GM18498 (cell line): ENCODE results near the gene DIRAS2.
"Not testable (repeated sequence)": the region's sequence is repeated elsewhere in the genome, so short reads cannot be mapped to it uniquely, and the experiment has no call there.

Experiments
- ATAC-seq: cut with Tn5 transposase; IDR thresholded peaks from one replicate; pipeline ENCODE4 v1.9.1; 2021; ENCODE audit warnings: mild to moderate bottlenecking, moderate library complexity; ENCODE audit not compliant: unreplicated experiment

DIRAS2 gene, protein sequence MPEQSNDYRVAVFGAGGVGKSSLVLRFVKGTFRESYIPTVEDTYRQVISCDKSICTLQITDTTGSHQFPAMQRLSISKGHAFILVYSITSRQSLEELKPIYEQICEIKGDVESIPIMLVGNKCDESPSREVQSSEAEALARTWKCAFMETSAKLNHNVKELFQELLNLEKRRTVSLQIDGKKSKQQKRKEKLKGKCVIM

DNA sequence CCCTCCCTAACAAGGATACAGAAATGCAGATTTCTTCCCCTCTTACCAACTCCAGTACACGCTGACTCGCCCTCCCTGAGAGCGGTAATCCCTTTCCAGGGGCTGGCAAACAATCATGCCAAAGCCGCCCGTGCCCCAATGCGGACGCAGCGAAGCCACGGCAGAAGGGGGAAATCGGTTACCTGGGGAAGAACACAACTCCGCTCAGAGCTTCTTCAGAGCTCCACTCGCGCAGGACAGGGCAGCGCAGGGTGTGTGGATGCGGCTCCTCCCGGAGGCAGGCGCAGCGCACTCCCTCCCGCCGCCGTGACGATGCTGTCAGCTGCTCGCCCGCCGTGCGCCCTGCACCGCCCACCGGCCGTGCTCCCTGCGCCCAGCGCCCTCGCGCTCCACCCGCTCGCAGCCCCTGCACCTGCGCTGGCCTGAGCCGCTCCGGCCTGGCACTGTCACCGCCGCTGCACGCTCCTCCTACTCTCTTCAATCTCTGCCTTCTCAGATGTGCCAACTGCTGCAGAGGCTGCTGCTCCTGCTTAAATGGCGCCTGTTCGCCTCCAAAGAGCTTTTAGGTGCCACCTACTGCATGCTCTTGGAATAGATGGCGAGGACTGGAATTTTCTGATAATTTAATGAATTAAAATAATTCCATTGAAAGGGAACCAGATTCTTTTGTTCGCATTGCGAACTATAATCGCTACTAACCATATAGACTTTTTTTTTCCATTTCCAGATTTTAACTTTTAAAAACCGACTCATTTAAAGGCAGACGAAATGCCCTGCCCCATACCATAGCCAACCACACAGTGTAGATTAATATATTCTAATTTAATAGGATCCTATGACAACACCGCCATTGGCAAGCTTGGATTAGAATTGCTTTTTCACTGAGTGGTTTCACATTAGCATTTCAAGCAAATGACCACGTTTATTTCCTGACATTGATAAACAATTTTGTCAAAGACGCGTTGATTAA, at the start of gene DIRAS2:
TSS of gene DIRAS2 (minus strand) at position 255 of the 970 bp plus-strand sequence. CDS start 28,997 bp downstream, outside the sequence.
- ATAC-seq = peak; percentile 69

DNA sequence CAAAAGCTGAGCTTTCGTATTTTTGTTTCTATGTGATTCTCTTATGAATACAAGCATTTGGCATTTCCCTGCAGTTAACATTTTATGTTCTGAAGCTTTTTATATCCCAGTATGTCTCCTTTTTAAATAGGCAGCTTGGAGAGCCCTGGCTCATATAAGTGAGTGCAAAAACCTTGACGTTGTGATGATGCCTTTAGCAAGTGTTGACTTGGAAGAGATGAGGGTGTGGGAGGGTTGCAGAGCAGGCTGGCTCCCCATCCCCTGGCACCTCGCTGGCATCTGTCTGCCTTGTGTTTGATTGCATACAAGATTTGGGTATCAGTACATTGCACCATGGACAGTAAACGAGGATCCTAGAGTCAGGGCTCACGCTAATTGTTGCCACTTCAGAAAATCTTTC, 42.1 kb upstream of the DIRAS2 start:
- ATAC-seq = no peak

DNA sequence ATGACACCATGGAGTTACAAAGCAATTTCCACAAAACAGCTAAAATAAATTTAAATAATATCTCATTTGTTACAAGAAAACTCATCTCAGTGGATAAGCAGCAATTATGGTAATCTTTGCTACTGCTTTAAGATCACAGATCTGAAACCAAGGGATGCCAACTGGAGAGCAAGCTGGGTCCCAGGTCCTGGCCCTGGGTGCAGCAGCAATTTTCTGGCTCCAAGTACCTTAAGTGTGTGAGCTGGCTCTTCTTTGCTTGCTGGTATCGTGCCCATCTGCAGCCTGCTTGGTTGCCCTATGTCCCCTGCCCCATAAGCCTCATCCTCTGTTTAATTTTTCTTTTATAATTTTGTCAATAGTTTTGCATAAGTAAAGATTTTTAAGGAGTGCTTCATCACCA, 41.5 kb upstream of the DIRAS2 start:
- no peak for ATAC-seq

DNA sequence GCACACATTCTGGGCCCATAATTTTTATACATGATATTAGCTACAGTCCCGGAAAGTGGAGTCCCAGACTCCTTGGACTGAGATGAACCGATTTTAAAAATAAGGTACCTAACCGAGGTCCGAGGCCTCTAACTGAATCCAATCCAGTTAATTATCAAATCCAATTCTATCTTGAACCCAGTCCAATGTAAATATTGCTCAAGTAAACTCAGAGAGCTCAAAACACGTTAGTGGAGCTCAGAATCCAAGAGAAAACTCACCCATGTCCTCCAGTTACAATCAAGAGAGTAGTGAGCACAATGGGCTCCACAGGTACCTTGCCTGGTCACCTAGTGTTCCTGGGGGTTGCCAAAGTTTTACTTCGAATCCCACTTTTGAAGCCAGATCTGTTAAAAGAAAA, 37.9 kb upstream of the DIRAS2 start:
- ATAC-seq = no peak

DNA sequence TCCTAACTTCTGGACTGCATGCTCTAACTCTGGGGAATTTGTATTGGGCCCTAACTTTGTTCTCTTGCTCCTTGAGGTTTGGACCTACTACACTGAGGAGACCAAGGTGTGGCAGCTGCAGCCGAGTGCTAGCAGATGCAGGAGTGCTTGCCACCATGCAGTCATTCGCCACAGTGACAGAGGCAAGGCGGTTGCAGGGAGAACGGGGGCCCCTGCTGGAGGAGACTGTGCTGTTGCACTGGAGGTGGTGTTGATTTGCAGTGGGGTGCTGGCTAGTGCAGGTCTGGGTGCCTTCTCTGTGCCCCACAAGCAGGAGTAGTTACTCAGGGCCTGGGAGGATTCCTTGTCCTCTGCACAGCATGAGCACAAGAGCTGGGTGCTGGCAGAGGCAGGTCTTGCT, 22.4 kb upstream of the DIRAS2 start:
- ATAC-seq = no peak

DNA sequence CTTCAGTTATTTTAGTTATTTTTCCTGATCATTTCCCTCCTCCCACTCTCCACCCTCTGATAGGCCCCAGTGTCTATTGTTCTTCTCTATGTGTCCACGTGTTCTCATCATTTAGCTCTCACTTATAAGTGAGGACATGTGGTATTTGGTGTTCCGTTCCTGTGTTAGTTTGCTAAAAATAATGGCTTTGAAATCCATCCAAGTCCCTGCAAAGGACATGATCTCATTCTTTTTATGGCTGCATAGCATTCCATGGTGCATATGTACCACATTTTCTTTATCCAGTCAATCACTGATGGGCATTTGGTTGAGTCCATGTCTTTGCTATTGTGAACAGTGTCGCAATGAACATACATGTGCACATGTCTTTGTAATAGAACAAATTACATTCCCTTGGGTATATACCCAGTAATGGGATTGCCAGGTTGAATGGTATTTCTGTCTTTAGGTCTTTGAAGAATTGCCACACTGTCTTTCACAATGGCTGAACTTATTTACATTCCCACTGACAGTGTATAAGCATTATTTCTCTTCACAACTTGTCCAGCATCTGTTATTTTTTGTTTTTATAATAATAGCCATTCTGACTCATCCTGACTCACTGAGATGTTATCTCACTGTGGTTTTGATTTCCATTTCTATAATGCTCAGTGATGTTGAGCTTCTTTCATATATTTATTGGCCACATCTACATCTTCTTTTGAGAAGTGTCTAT, 17.2 kb upstream of the DIRAS2 start:
- no peak for ATAC-seq

DNA sequence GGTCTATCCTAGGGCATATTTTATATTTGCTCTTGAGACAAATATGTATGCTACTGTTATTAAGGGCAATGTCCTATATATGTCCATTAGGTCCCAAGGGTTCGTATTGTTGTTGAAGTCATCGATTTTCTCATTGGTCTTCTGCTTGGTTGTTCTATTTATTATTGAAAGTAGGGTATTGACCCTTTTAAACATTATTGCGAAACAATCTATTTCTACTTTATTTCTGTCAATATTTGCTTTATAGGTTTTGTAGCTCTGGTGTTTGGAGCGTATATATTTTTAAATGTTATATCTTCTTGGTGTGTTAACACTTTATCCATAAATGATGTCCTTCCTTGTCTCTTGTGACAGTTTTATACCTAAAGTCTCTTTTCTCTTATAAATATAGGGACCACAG, 16.2 kb upstream of the DIRAS2 start:
- no peak for ATAC-seq

DNA sequence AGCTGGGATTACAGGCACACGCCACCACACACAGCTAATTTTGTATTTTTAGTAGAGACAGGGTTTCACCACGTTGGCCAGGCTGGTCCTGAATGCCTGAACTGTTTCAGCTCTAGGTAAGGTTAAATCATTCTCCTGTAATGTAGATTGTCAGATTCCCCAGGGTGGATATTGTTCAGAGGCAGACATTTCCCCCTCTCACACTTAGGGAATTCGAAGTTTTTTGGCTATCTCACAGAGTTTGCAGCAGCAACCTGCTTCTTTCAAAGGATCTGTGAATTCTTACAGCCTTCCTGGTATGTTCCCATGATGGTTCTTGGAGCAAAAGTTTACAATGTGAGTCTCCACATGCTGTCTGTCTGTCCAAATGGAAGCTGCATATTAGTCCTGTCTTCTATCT, 15.6 kb upstream of the DIRAS2 start:
- ATAC-seq = no peak

DNA sequence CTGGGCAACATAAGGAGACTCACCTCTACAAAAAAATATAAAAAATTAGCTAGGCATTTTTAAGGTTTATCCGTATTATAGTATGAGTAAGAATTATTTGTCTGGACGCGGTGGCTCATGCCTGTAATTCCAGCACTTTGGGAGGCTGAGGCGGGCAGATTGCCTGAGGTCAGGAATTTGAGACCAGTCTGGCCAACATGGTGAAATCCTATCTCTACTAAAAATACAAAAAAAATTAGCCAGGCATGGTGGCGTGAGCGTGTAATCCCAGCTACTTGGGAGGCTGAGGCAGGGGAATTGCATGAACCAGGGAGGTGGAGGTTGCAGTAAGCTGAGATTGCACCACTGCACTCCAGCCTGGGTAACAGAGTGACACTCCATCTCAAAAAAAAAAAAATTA, 14.3 kb upstream of the DIRAS2 start:
- not testable (repeated sequence) for ATAC-seq

DNA sequence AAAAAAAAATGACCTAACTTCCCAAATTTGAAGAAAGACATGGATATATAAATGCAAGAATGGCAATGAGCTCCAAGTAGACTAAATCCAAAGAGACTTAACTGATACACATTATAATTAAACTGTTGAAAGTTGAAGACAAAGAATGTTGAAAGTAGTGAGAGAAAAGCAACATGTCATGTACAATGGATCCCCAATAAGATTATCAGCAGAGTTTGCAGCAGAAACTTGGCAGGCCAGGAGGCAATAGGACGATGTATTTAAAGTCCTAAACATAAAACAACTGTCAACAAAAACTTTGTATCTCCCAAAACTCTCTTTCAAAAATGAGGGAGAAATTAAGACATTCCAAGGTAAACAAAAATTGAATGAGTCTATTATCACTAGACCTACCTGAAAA, 8.6 kb upstream of the DIRAS2 start:
- no peak for ATAC-seq

DNA sequence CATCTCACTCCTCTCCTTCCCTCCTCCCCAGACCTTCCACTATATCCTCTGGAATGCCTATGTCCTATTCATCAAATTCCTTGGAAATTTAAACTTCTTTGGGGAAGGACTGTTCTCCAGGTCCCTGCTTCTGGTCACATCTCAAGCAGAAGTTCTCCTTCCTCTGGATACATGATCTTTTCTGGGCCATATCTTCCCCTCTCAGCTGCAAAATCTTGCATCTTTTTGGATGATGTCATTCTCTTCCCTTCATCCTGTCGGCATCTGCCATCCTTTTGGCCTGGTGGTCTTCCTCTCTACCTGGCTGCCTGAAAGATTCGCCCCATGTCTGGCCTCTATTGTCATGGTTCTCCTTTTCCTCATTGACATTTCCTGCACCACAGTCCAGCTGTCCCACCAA, 5.2 kb upstream of the DIRAS2 start:
- ATAC-seq = no peak

DNA sequence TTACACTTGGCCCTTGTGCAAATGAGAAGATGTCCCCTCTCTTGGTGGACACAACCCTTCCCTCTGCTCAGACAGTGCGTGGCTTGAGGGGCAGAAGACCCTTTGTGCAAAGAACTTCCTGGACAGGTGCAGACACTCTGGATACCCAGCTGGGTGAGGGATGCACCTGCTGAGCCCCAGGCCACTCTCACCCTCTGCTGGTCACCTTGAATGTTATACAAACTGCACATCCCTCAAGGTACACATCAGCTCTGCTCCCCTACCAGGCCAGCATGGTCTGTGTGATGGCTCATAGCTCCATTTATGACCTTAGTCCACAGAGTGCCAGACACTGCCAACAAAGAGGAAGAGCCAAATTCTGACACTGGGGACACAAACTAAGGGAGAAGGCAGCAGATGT, 3.1 kb upstream of the DIRAS2 start:
- ATAC-seq = no peak

DNA sequence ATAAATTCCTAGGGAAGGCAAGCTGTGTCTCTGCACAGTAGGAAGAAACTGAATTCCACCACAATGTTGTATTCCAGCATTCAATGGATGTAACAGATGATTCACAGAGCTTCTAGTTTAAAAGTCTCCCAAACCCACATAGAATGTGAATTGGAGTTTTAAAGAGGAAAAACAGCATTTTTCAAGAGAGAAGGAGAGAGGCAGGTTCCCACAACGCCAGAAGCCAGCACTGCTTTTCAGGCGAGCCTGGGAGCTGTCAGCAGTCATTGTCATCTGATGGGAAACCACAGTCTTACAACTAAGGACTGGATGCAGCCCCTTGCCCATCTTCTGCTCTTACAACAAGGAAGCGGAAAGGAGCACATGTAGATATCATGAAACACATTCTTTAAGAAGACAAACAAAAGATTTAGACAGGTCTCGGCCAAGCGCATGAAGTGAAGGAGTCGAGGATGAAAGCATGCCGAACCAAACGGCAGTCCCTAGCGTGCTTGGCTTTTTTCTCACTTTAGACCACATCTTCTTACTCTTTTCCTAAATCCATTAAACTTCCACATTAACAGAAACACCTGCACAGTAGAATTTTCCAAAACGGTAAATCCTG, 638 bp downstream of the DIRAS2 start:
- ATAC-seq = no peak

DNA sequence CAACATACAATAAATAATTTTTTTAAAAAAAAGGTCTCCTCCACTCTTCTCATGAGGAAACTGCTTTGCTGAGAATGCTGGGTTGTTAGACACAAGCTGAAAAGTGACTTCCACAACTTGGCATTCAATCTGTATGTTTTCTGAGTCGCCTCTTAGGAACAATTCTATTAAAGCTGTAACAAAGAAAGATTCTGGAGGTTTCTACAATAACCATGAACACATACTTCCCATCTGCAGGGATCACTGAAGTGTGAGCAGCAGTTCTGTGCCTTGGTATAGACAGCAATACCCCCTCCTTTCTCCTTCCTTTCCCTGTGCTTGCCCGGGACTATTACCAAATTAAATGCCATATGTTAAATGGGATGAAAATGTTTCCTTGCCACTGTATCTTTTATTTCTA, 1.5 kb downstream of the DIRAS2 start:
- no peak for ATAC-seq

DNA sequence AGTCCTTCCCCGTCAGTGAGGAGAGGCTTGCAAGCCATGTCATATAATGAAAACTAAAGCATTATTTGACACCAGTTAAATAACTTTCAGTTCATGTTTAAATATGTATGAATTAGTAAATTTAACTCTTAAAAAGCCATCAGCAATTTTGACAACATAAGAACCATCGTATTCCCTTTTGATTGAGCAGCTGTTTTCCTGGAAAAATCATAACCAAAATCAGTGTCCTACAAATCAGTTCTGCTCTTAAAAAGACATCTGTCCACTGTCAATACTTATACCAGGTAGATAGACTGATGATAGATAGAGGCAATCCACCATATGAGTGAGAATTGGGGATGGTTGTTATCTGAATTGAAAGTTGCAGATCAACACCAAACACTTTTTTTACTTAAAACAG, 2.3 kb downstream of the DIRAS2 start:
- no peak for ATAC-seq

DNA sequence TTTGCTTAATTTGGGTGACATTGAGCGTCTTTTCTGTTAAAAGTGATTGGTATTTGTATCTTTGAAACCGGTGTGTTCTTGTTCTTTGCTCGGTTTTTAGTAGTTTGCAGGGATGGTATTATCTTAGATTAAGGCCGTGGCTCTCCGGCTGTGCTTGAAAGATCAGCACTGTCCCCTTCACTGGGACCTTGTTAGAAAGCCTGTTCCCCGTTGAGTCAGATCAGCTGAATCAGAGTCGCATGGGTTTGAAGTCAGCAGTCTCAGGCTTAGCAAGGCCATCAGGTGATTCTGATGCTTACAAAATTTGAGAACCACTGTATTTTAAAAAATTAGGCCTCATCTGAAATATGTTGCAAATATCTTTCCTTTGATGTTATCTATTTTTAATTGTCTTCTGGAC, 5.0 kb downstream of the DIRAS2 start:
- no peak for ATAC-seq

DNA sequence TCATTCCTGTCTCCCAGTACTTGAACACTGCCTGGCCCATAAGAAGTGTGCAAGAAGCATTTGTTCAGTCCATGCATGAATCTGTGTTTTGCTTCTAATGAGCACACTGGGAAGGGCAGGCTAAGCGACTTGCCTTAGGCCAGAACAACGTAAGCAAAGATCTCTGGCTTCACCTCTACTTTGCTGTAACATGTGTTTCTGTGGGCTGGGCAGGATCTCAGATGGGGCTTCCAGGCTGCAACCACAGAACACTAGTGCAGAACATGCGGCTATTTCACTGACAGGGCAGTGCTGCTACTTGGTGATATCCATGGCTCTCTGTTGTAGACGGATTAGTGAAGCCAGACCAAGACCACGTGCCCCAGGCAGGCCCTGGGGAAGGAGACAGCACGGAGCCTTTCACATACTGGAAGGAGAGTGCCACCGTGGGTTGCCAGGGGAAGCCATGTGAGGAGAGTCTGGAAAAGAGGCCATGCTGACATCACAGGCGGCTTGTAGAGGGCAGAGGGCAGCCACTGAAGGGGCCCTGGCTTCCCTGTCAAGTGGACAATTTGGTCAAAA, 9.9 kb downstream of the DIRAS2 start:
- ATAC-seq = no peak

DNA sequence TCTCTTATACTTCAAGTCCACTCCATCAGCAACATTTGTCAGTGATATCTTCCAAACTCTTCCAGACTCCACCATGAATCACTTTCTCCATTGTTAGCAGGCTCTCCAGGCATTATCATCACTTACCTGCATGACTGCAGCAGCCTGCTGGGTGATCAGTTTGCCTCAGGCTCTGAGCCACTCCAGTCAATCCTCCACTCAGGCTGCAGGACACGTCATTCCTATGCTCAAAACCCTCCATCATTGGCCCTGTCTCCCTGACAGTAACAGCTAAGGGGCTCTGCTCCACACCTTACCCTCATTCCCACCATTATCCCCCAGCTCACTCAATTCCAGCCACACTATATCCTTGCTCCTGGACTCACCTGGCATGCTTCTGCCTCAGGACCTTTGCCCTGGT, 10.7 kb downstream of the DIRAS2 start:
- no peak for ATAC-seq

DNA sequence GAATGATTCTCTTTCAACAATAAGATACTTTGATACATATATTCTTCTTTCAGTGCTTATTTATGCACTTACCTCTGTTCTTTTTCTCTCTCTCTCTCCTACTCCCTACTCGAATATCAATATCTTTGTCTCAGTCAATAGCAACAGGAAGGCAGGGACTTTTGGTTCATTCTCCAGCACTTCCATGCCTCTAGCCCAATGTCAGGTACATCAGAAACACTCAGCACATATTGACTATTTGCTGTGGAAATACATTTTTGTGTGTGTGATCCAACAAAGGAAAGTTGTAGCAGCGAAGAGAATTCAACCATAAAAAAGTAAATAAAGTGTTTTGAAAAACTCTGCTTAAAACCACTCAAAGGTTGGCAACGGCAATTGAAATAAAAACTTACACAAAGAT, 12.6 kb downstream of the DIRAS2 start:
- ATAC-seq = no peak

DNA sequence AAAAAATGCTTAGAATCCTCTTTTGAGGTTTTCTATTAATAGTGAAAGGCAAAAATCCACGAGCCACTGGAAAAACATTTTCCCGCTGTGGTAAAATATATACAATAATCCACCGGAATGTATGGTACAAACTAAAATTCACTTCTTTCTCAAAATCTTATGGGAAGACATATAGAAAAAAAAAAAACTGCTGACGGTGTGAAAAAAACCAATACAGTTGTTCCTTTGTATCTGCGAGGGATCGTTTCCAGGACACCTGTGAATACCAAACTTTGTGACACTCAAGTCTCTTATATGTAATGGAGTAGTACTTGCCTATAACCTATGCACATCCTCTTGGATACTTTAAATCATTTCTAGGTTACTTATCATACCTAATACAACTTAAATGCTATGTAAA, 13.3 kb downstream of the DIRAS2 start:
- ATAC-seq = no peak

DNA sequence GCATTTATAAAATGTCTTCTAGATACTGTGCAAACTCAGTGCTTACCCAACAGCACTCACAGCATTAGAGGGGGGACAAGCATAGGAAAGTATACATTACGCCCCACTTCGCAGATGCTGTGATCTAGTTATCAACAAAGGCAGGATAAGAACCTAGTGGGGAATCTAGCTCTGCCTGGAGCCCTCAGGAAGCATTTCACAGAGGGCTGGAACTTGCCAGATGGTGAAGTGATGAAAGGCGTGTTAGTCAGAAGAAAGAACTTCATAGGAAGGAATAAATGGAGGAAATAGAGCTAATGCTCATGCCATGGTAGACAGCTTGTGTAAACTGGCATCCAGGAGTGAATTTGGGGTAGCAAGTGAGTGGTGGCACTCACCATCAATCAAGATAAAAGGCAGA, 25.8 kb downstream of the DIRAS2 start:
- no peak for ATAC-seq
